Immature natural killer cell (primary cell): ENCODE results near the gene OCSTAMP. TPM values are rescaled to one million over a fixed set of nuclear protein-coding genes. Genes with fewer than 3 reads are reported as not detected.

Experiments
- DNase-seq, 3 donors: peaks; one replicate each; pipeline ENCODE4 v3.0.0; 2022; ENCODE audit warnings: mixed read lengths in 1 of 3
- H3K27ac Mint-ChIP-seq, 6 donors: one replicate each; pipeline ENCODE4 v1.8.0; 2020; ENCODE audit warnings: mixed read lengths in 6 of 6, mild to moderate bottlenecking in 5 of 6, inconsistent platforms in 4 of 6, moderate library complexity in 3 of 6
- H3K27me3 Mint-ChIP-seq, 3 donors: one replicate each; pipeline ENCODE4 v1.8.0; 2020 to 2021; ENCODE audit warnings: low read depth in 3 of 3, mild to moderate bottlenecking in 3 of 3, mixed read lengths in 3 of 3, moderate library complexity in 3 of 3, inconsistent platforms in 1 of 3
- H3K36me3 Mint-ChIP-seq, 3 donors: one replicate each; pipeline ENCODE4 v1.8.0; 2020; ENCODE audit warnings: mixed read lengths in 3 of 3, inconsistent platforms in 2 of 3, mild to moderate bottlenecking in 2 of 3
- H3K4me1 Mint-ChIP-seq, 2 donors: one replicate each; pipeline ENCODE4 v1.8.0; 2020; ENCODE audit warnings: inconsistent platforms in 2 of 2, mild to moderate bottlenecking in 2 of 2, mixed read lengths in 2 of 2, moderate library complexity in 1 of 2
- H3K4me3 Mint-ChIP-seq, 5 donors: one replicate each; pipeline ENCODE4 v1.8.0; 2020; ENCODE audit warnings: mild to moderate bottlenecking in 5 of 5, mixed read lengths in 5 of 5, inconsistent platforms in 3 of 5, moderate library complexity in 3 of 5
- H3K9me3 Mint-ChIP-seq, 6 donors: one replicate each; pipeline ENCODE4 v1.8.0; 2020; ENCODE audit warnings: mild to moderate bottlenecking in 6 of 6, mixed read lengths in 6 of 6, inconsistent platforms in 4 of 6, moderate library complexity in 3 of 6
- polyA plus RNA-seq, 3 donors: library from polyadenylated mRNA; unstranded; fragments of 300-500 nt; fragmentation: Illumina TruSeq; gene quantifications; one replicate each; pipeline ENCODE4 v1.2.3, GENCODE V29; 2021

OCSTAMP gene
- polyA plus RNA-seq, 3 donors from 2014 or later = not detected

DNA sequence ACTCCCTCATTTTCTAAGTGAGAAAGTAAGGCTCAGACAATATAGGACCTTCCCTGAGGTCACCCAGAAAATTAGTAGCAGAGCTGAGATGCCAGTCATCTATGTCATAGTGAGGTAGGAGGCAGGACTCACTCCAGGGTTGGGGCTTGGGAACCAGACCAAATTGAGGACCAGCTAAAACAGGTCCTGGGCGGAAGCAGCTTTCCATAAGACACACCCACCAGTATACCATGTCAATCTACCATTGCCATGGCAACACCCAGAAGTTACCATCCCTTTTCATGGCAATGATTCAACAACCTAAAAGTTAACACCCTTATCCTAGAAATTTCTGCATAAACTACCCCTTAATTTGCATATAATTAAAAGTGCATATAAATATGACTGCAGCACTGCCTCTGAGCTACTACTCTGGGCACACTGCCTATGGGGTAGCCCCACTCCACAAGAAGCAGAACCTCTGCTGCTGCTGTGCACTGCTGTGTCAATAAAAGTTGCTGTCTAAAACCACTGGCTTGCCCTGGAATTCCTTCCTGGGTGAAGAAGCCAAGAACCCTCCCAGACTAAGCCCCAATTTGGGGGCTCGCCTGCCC lies 30.3 kb upstream of the OCSTAMP start:
- Mint-ChIP-seq H3K27ac (no peak overlapping the region), H3K4me3 (no peak overlapping the region), H3K9me3 (no peaks in the 10 kb centered on the region), H3K27me3 (peaks cover 3 to 7% (median 3%) of the 10 kb centered on the region in 3 donors), H3K36me3 (peaks cover 4% of the 10 kb centered on the region in 3 donors), H3K4me1 (no peaks in the 10 kb centered on the region)
- DNase-seq = no peak

DNA sequence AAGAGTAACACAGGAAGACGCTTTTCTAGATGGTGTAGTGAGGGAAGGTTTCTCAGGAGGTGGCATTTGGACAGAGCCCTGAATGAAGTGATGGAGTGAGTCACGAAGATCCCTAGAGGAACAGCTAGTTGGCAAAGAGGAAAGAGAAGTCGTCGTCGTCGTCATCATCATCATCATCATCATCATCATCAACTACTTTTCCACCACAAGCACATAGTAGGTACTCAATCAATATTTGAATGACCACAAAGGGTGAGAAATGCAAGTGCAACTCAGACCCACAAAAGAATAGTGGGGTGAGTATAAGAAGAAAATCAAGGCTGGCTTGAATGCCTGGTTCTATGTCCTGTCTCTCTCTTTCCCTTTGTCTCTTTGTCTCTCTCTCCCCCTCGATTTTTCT lies 28.3 kb upstream of the OCSTAMP start:
- Mint-ChIP-seq H3K27me3 (peaks cover 6 to 8% (median 7%) of the 10 kb centered on the region in 3 donors), H3K27ac (no peak overlapping the region), H3K4me3 (no peak overlapping the region), H3K36me3 (peaks cover 4% of the 10 kb centered on the region in 3 donors), H3K9me3 (no peaks in the 10 kb centered on the region), H3K4me1 (no peaks in the 10 kb centered on the region)
- DNase-seq = no peak

GRCh38 chr20:46576774-46577395 lies 26.4 kb upstream of the OCSTAMP start:
- Mint-ChIP-seq H3K27me3 (peaks cover 7 to 11% (median 8%) of the 10 kb centered on the region in 3 donors), H3K4me1 (no peaks in the 10 kb centered on the region), H3K27ac (no peak overlapping the region), H3K36me3 (peaks cover 4% of the 10 kb centered on the region in 3 donors), H3K9me3 (no peaks in the 10 kb centered on the region), H3K4me3 (no peak overlapping the region)
- no peak for DNase-seq

DNA sequence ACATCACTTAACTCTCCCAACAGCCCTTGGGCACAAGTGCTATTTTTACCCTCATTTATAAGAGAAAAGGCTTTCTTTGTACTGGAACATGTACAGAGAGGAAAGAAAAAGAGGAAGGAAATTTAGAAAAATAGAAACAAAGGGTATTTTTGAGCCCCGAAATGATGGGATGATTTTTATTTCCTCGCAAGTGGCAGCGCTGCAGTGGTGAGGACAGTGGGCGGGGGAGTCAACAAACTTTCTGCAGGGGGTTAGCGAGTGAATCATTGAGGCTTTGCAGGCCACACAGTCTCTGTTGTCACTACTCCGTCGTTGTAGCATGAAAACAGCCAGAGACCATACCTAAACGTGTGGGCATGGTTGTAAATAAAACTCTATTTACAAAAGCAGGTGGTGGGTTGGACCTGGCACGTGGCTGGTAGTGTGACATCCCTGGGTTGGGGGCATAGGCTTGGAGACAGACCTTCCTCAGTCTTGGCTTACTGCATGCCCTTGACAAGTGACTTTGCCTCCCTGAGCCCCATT lies 25.5 kb upstream of the OCSTAMP start:
- H3K27me3 Mint-ChIP-seq = peaks cover 8 to 9% (median 8%) of the 10 kb centered on the region in 3 donors
- no peaks in the 10 kb centered on the region for H3K9me3 Mint-ChIP-seq
- no peaks in the 10 kb centered on the region for H3K36me3 Mint-ChIP-seq
- H3K4me3 Mint-ChIP-seq = no peak overlapping the region
- H3K27ac Mint-ChIP-seq = no peak overlapping the region
- no peak for DNase-seq
- no peaks in the 10 kb centered on the region for H3K4me1 Mint-ChIP-seq

DNA sequence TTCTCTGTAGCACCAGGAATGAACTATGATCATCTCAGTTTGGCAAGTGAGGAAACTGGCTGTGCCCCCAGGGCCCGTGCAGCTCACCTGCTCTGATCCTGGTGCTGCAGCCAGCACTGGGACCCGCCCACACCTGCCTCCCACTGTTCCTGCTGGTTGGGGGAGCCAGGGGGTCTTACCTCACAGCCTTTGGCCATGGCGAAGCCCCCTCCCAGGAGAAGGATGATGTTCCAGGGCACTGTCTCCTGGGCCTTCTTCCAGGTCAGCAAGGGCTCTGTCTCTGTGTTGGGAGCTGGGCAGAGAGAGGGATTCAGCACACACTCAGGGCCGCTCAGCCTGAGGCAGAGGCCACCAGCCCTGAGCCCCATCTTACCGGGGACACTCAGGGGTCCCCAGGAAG lies 24.9 kb upstream of the OCSTAMP start:
- Mint-ChIP-seq H3K4me3 (no peak overlapping the region), H3K27me3 (peaks cover 6 to 9% (median 8%) of the 10 kb centered on the region in 3 donors)

DNA sequence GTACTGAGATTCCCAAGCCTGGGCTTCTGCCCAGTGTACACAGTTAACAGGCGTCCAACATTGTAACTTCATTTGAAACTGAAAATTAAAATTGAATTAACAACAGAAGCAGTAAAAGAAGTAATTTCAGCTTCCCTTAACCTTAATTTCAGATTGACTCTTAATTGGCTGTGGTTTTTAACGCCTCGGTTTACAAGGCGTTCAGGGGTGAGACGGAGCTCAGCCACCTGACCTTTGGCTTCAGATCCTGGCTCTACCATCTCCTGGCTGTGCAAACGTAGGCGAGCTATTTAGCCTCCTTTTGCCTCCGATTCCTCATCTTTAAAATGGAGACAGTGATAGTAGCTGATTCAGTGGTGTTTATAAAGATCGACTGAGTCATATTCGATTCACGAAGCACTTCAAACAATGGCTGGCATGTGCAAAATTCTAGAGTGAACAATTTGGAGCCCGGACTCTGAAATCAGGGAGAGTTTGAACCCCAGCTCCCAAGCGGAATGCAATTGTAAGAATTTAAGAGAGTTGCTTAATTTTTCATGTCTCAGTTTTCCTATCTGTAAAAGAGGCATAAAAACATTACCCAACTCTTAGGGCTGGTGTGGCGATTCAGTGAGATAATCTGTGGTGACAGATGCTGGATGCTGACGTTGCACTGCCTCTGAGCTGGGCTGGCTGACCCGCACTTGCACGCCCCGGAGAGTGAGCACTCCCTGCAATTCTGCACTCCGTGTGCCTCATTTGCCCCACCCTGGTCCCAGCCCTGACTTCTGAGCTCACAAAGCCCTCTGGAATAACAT lies 23.5 kb upstream of the OCSTAMP start:
- Mint-ChIP-seq H3K4me1 (no peaks in the 10 kb centered on the region), H3K36me3 (no peaks in the 10 kb centered on the region), H3K4me3 (no peak overlapping the region), H3K27ac (no peak overlapping the region), H3K9me3 (no peaks in the 10 kb centered on the region), H3K27me3 (peaks cover 6 to 11% (median 8%) of the 10 kb centered on the region in 3 donors)
- no peak for DNase-seq

More for the DNA sequence above, 24.9 kb upstream of the OCSTAMP start:
- Mint-ChIP-seq H3K27ac (no peak overlapping the region), H3K36me3 (no peaks in the 10 kb centered on the region), H3K4me1 (no peaks in the 10 kb centered on the region), H3K9me3 (no peaks in the 10 kb centered on the region)
- DNase-seq = no peak

- Mint-ChIP-seq H3K27ac (no peak overlapping the region), H3K36me3 (no peaks in the 10 kb centered on the region), H3K9me3 (no peaks in the 10 kb centered on the region), H3K4me3 (no peak overlapping the region), H3K27me3 (peaks cover 6 to 11% (median 8%) of the 10 kb centered on the region in 3 donors), H3K4me1 (no peaks in the 10 kb centered on the region)
- DNase-seq = no peak
Measured at GRCh38 chr20:46573234-46573633, 22.8 kb upstream of the OCSTAMP start.

DNA sequence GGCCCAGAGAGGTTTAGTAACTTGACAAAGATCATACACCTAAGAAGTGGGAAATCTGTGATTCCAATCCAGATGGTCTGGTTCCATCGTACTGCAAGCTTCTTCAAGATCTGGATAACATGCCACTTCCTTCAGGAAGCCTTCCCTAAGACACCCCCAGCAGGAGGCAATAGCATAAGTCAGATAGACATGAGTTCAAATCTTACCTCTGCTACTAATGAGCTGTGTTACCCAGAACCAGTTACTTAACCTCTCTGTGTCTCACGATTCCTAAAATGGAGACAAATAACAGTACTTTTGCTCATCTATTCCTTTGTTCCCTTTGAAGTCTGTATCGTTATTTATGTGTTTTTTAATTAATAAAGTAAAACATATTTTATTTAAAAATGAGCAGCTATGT lies 22.3 kb upstream of the OCSTAMP start:
- Mint-ChIP-seq H3K27me3 (peaks cover 3 to 11% (median 8%) of the 10 kb centered on the region in 3 donors), H3K4me3 (no peak overlapping the region), H3K9me3 (no peaks in the 10 kb centered on the region), H3K27ac (no peak overlapping the region), H3K36me3 (no peaks in the 10 kb centered on the region), H3K4me1 (no peaks in the 10 kb centered on the region)
- DNase-seq = no peak

DNA sequence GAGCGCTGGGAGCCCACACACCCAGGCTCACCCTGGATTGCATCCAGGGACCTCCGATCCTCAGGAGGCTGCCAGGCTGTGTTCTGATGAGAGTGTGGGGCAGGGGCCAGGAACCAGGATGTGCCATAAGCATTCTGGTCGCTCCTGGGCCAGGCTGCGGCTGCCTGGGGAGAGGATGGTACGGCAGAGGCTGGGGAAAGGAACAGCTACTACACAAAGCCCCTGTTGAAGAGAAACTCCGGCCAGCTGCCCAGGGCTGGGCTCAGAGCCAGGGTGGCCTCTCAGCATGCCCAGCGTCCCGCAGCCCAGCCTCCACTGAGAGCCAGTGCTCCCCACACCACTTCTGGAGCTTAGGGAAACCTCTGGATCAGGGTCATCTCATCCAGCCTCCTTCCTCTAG lies 21.7 kb upstream of the OCSTAMP start:
- H3K36me3 Mint-ChIP-seq = no peaks in the 10 kb centered on the region
- peaks cover 7 to 11% (median 10%) of the 10 kb centered on the region in 3 donors for H3K27me3 Mint-ChIP-seq
- no peak overlapping the region for H3K27ac Mint-ChIP-seq
- H3K9me3 Mint-ChIP-seq = no peaks in the 10 kb centered on the region
- no peak for DNase-seq
- H3K4me1 Mint-ChIP-seq = no peaks in the 10 kb centered on the region
- H3K4me3 Mint-ChIP-seq = no peak overlapping the region

DNA sequence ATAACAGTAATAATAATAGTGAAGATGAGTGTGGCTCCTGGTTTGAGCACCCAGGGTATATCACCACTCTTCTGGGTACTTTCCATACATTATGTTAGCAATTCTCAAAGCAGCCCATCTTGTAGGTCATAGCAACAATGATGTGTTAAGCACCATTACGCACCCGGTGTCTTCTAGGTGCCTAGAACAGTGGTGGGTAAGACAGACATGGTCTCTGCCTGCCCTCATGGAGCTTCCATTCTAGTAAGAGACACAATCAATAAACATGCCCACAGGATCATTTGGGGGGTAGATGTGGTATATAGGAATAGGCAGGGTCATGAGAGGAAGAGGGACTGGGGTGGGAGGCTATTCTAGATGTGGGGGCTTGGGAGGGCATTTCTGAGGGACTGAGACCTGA lies 21.0 kb upstream of the OCSTAMP start:
- H3K27me3 Mint-ChIP-seq = peaks cover 7 to 11% (median 10%) of the 10 kb centered on the region in 3 donors
- H3K4me3 Mint-ChIP-seq = no peak overlapping the region
- no peaks in the 10 kb centered on the region for H3K4me1 Mint-ChIP-seq
- no peak for DNase-seq
- H3K27ac Mint-ChIP-seq = no peak overlapping the region
- no peaks in the 10 kb centered on the region for H3K9me3 Mint-ChIP-seq
- H3K36me3 Mint-ChIP-seq = no peaks in the 10 kb centered on the region

DNA sequence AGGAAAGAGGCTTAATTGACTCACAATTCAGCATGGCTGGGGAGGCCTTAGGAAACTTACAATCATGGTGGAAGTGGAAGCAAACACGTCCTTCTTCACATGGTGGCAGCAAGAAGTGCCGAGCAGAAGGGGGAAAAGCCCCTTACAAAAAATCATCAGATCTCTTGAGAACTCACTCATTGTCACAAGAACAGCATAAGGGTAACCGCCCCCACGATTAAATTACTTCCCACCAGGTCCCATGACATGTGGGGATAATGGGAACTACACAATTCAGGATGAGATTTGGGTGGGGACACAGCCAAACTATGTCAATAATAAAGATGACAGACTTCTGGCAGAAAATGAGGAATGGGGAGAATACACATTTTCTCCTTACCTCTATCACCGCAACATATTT lies 20.5 kb upstream of the OCSTAMP start:
- no peak overlapping the region for H3K27ac Mint-ChIP-seq
- no peak for DNase-seq
- H3K36me3 Mint-ChIP-seq = no peaks in the 10 kb centered on the region

GRCh38 chr20:46569961-46570360 lies 19.5 kb upstream of the OCSTAMP start:
- DNase-seq = no peak
- Mint-ChIP-seq H3K4me3 (no peak overlapping the region), H3K27ac (no peak overlapping the region), H3K9me3 (no peaks in the 10 kb centered on the region), H3K4me1 (no peaks in the 10 kb centered on the region), H3K36me3 (no peaks in the 10 kb centered on the region), H3K27me3 (peaks cover 6 to 9% (median 7%) of the 10 kb centered on the region in 3 donors)

More for the DNA sequence above, 20.5 kb upstream of the OCSTAMP start:
- Mint-ChIP-seq H3K27me3 (peaks cover 7 to 11% (median 10%) of the 10 kb centered on the region in 3 donors), H3K4me1 (no peaks in the 10 kb centered on the region), H3K4me3 (no peak overlapping the region), H3K9me3 (no peaks in the 10 kb centered on the region)

DNA sequence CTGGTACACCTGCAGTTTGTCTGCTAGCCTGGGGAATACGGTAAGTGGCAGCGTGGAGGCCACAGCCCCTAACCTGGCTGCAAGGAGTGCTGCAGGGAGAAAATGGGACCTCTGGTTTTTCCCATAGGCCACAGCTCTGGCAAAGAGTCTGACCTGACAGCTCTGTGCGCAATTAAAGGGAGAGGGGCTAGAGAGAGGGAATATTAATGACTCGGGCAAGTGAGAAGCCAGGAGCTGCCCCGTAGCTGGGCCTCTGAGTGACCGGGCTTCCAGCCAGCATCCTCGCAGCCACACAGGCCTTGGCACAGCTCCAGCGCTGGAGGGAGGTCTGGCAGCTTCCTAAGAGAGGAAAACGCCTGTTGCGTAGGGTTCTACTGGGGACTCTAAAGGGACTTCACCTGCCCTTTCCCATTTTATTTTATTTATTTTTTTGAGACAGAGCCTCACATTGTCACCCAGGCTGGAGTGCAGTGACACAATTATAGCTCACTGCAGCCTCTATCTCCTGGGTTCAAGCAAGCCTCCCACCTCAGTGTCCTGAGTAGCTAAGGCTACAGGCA lies 18.2 kb upstream of the OCSTAMP start:
- H3K4me3 Mint-ChIP-seq = no peak overlapping the region
- H3K4me1 Mint-ChIP-seq = no peaks in the 10 kb centered on the region
- no peaks in the 10 kb centered on the region for H3K9me3 Mint-ChIP-seq
- H3K27ac Mint-ChIP-seq = no peak overlapping the region
- DNase-seq = no peak
- H3K27me3 Mint-ChIP-seq = peaks cover 2 to 7% (median 7%) of the 10 kb centered on the region in 3 donors
- no peaks in the 10 kb centered on the region for H3K36me3 Mint-ChIP-seq

- H3K36me3 Mint-ChIP-seq = no peaks in the 10 kb centered on the region
- H3K27ac Mint-ChIP-seq = no peak overlapping the region
- no peak for DNase-seq
- H3K4me3 Mint-ChIP-seq = no peak overlapping the region
- peaks cover 2 to 7% (median 2%) of the 10 kb centered on the region in 3 donors for H3K27me3 Mint-ChIP-seq
- no peaks in the 10 kb centered on the region for H3K9me3 Mint-ChIP-seq
- no peaks in the 10 kb centered on the region for H3K4me1 Mint-ChIP-seq
Measured at GRCh38 chr20:46566125-46566524, 15.7 kb upstream of the OCSTAMP start.
